Measurements from ENCODE around the gene ST3GAL3. TPM values are rescaled to one million over a fixed set of nuclear protein-coding genes. Genes with fewer than 3 reads are reported as not detected.

Gene ST3GAL3
- total and polyA plus RNA-seq, 10 of the 15 experiments (the other 5 are each of a cell fraction or from before 2014, with no cell fraction given) = 1.2 to 19.3 (median 11.0) TPM

DNA sequence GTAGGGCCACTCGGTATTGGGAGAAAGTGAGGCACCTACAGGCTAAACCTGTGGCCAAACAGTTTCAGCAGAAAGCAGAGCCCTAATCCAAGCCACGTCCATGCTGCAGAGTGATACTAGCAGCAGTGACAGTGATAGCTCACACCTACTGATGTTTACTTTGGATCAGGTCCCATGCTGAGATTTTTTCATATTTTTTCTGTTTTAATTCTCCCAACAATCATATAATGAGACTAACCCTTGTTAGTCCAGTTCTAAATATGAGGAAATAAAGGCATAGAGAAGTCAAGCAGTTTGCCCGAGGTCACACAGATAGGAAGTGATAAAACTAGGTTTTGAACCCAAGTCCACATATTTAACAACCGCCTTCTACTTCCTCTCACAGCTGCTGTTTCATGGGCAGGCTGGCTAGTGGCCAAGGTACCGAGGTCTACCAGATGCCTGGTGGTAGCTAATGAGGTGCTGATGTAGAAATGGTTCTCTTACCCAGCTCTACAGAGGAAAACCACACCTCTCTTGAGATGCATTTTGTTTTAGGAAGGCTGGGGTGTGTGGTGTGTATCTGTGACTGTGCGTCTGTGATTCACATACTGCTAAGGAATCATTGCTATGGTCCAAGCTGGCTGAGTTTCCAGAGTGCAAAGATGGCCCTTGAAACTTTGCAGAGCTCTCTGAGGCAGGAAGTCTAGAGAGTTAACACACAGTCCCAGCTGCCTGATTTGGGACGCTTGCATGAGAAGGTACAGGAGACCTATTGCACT lies 146.0 kb downstream of the ST3GAL3 start (continued):
- TF ChIP-seq, protein P1, sequence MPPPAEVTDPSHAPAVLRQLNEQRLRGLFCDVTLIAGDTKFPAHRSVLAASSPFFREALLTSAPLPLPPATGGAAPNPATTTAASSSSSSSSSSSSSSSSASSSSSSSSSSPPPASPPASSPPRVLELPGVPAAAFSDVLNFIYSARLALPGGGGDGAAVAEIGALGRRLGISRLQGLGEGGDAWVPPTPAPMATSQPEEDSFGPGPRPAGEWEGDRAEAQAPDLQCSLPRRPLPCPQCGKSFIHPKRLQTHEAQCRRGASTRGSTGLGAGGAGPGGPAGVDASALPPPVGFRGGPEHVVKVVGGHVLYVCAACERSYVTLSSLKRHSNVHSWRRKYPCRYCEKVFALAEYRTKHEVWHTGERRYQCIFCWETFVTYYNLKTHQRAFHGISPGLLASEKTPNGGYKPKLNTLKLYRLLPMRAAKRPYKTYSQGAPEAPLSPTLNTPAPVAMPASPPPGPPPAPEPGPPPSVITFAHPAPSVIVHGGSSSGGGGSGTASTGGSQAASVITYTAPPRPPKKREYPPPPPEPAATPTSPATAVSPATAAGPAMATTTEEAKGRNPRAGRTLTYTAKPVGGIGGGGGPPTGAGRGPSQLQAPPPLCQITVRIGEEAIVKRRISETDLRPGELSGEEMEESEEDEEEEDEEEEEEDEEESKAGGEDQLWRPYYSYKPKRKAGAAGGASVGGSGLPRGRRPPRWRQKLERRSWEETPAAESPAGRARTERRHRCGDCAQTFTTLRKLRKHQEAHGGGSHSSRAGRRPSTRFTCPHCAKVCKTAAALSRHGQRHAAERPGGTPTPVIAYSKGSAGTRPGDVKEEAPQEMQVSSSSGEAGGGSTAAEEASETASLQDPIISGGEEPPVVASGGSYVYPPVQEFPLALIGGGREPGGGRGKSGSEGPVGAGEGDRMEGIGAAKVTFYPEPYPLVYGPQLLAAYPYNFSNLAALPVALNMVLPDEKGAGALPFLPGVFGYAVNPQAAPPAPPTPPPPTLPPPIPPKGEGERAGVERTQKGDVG (CRISPR knock-in tag; IDR thresholded peaks at IDR 0.05) = no peak
- TF ChIP-seq ZNF592 (IDR thresholded peaks at IDR 0.05) = no peak
- no peak for TF ChIP-seq EZH2 (IDR thresholded peaks at IDR 0.05; ENCODE audit: borderline replicate concordance, control insufficient read depth, low read depth, low read length)
- TF ChIP-seq CHD2 (IDR thresholded peaks at IDR 0.05; ENCODE audit: borderline replicate concordance, low read depth, low read length) = no peak
- TF ChIP-seq, protein P2, sequence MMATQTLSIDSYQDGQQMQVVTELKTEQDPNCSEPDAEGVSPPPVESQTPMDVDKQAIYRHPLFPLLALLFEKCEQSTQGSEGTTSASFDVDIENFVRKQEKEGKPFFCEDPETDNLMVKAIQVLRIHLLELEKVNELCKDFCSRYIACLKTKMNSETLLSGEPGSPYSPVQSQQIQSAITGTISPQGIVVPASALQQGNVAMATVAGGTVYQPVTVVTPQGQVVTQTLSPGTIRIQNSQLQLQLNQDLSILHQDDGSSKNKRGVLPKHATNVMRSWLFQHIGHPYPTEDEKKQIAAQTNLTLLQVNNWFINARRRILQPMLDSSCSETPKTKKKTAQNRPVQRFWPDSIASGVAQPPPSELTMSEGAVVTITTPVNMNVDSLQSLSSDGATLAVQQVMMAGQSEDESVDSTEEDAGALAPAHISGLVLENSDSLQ (IDR thresholded peaks at IDR 0.05) = no peak
- no peak for TF ChIP-seq ATF7 (IDR thresholded peaks at IDR 0.05; ENCODE audit: low read depth)
- TF ChIP-seq BACH1 (IDR thresholded peaks at IDR 0.05; ENCODE audit: borderline replicate concordance) = no peak
- 0 out of 2 replicates have a peak, but pooled peaks have one; percentile 33 for TF ChIP-seq MTA2 (IDR thresholded peaks at IDR 0.05; ENCODE audit: low read depth)
- TF ChIP-seq SREBF1 (IDR thresholded peaks at IDR 0.05; ENCODE audit: low read length) = no peak
- no peak for TF ChIP-seq NBN (IDR thresholded peaks at IDR 0.05)
- TF ChIP-seq ETV6 (conservative IDR thresholded peaks at IDR 0.05 in 1 of 2, IDR thresholded peaks at IDR 0.05 in 1 of 2; ENCODE audit: borderline replicate concordance in 1 of 2, low read depth in 1 of 2) = peak in 1 of 2 experiments; percentile 14; a peak in 1 of 4 replicates
- TF ChIP-seq MYC (IDR thresholded peaks at IDR 0.05; ENCODE audit: insufficient read depth, insufficient read length, insufficient replicate concordance, low read length, severe bottlenecking) = no peak
- no peak for TF ChIP-seq HDAC2 (IDR thresholded peaks at IDR 0.05)
- TF ChIP-seq IKZF2 (IDR thresholded peaks at IDR 0.05) = no peak

Measured in GM12878 (cell line).